IMR-90 (cell line): ENCODE results near the gene IL6ST.

Experiments
- BHLHE40 ChIP-seq: fragments of 150-350 bp; IDR thresholded peaks from 2 replicates; pipeline ENCODE4 v1.6.1; 2016; ENCODE audit warnings: mild to moderate bottlenecking, low read depth, low read length
- CHD1 ChIP-seq: IDR thresholded peaks from 2 replicates; pipeline ENCODE4 v1.6.1; 2012; ENCODE audit warnings: low read depth, low read length, improper control_type of control experiment
- MAZ ChIP-seq: IDR thresholded peaks from 2 replicates; pipeline ENCODE4 v1.6.1; 2012; ENCODE audit warnings: low read depth, mild to moderate bottlenecking, low read length, improper control_type of control experiment, moderate library complexity, borderline replicate concordance
- NFE2L2 ChIP-seq: fragments of 150-350 bp; IDR thresholded peaks from 2 replicates; pipeline ENCODE4 v1.6.1; 2016; ENCODE audit warnings: low read depth, mild to moderate bottlenecking, low read length
- POLR2A ChIP-seq: IDR thresholded peaks from 2 replicates; pipeline ENCODE4 v1.6.1; 2012; ENCODE audit warnings: mild to moderate bottlenecking, low read depth, low read length
- SMC3 ChIP-seq: fragments of 150-350 bp; IDR thresholded peaks from 2 replicates; pipeline ENCODE4 v1.6.1; 2016; ENCODE audit warnings: low read depth, mild to moderate bottlenecking, antibody characterized with exemption, low read length, moderate library complexity
- TF ChIP-seq, protein P1 (sequence below): conservative IDR thresholded peaks from 2 replicates; pipeline ENCODE4 v1.5.1; 2012; ENCODE audit warnings: mild to moderate bottlenecking, low read depth, low read length, improper control_type of control experiment
- TF ChIP-seq, protein P2 (sequence below): fragments of 150-350 bp; IDR thresholded peaks from 2 replicates; pipeline ENCODE4 v1.6.1; 2016; ENCODE audit warnings: low read depth, mild to moderate bottlenecking, low read length, moderate library complexity, borderline replicate concordance

DNA sequence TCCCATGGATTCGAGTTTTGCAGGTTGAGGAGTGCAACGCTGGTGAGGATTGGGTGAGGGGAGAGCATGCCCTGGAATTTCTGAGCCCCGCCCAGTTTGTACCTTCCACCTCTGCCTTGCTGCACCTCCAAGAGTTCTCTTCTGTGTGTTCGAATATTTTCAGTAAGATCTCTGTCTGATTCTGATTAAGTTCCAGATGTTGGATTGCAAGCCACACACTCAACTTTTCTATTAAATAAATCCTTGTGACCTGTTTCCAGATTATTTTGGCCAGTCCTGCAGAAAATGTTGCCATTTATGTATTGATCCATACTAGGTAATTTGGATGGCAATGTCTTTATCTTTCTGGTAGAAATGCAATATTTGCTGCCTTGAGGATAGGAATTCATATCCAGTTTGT is 89.5 kb downstream of the IL6ST start:
- TF ChIP-seq, protein P1, sequence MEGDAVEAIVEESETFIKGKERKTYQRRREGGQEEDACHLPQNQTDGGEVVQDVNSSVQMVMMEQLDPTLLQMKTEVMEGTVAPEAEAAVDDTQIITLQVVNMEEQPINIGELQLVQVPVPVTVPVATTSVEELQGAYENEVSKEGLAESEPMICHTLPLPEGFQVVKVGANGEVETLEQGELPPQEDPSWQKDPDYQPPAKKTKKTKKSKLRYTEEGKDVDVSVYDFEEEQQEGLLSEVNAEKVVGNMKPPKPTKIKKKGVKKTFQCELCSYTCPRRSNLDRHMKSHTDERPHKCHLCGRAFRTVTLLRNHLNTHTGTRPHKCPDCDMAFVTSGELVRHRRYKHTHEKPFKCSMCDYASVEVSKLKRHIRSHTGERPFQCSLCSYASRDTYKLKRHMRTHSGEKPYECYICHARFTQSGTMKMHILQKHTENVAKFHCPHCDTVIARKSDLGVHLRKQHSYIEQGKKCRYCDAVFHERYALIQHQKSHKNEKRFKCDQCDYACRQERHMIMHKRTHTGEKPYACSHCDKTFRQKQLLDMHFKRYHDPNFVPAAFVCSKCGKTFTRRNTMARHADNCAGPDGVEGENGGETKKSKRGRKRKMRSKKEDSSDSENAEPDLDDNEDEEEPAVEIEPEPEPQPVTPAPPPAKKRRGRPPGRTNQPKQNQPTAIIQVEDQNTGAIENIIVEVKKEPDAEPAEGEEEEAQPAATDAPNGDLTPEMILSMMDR, result no peak
- TF ChIP-seq NFE2L2, result no peak
- TF ChIP-seq POLR2A, result no peak
- no peak for TF ChIP-seq SMC3
- TF ChIP-seq, protein P2, sequence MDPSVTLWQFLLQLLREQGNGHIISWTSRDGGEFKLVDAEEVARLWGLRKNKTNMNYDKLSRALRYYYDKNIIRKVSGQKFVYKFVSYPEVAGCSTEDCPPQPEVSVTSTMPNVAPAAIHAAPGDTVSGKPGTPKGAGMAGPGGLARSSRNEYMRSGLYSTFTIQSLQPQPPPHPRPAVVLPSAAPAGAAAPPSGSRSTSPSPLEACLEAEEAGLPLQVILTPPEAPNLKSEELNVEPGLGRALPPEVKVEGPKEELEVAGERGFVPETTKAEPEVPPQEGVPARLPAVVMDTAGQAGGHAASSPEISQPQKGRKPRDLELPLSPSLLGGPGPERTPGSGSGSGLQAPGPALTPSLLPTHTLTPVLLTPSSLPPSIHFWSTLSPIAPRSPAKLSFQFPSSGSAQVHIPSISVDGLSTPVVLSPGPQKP, result no peak
- TF ChIP-seq CHD1, result no peak
- TF ChIP-seq BHLHE40, result no peak
- TF ChIP-seq MAZ, result no peak
